GM19463 (cell line): ENCODE data around the gene PCYT1B.

Source experiments
- ATAC-seq: cut with Tn5 transposase; IDR thresholded peaks from one replicate; pipeline ENCODE4 v1.9.1; 2021; ENCODE audit warnings: mild to moderate bottlenecking, moderate library complexity; ENCODE audit not compliant: unreplicated experiment

PCYT1B gene

DNA sequence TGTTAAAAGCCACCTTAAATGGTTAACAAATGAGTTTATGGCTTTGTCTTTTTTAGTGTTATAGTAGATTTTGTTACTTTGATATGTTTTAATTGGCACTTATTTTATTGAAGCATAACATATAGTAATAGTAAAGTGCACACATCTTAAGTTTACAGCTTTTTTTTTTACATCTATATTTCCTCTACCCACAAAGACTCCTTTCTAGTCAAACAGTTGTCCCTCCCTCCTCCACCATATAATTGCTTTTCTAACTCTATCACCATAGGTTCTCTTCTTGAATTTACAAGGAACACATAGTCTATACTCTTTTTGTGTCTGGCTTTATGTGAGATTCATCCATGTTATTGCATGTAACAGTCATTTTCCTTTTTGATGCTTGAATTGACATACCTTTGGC, 110.6 kb downstream of the PCYT1B start:
- no peak for ATAC-seq

- ATAC-seq, result no peak
Observed at GRCh38 chrX:24528605-24529004, 118.5 kb downstream of the PCYT1B start.

- no peak for ATAC-seq
Observed at GRCh38 chrX:24526616-24527015, 120.5 kb downstream of the PCYT1B start.

DNA sequence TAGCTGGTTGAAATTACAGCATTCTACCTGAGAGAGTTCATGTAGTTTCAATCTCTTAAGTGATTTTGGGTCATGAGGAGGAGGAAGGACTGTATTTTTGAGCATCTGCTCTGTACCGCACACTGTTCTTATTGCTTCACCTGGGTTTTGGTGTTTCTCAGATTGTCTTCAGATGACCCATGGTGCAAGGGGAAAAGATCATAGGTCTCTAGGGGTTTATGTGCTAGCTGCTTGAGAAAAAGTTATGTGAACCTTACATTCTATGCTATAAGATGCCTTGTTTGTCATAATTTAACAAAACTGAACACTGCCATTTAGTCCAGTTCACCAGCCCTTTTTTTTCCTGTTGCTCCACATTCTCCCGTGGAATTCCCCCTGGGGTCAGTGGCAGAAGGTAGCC, 121.7 kb downstream of the PCYT1B start:
- no peak for ATAC-seq

- ATAC-seq, result no peak
Observed at GRCh38 chrX:24520472-24520871, 126.7 kb downstream of the PCYT1B start.

- no peak for ATAC-seq
Observed at GRCh38 chrX:24515447-24515846, 131.7 kb downstream of the PCYT1B start.

DNA sequence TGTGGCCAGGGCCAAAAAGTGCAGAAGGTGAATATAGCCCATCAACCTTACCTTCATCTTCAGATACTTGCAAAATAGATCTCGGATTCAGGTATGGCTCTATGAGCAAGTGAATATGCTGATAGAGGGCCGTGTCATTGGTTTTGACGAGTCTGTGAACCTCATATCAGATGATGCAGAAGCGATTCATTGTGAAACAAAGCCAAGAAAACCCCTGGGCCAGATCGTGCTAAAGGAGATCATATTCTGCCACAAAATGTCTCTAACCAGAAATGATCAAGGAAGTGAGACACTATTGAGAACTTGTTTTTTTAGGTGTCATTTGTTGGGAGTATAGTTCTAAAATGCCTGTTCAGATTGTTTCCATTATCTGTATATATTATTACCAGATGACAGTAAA, 133.7 kb downstream of the PCYT1B start:
- peak; percentile 98 for ATAC-seq

DNA sequence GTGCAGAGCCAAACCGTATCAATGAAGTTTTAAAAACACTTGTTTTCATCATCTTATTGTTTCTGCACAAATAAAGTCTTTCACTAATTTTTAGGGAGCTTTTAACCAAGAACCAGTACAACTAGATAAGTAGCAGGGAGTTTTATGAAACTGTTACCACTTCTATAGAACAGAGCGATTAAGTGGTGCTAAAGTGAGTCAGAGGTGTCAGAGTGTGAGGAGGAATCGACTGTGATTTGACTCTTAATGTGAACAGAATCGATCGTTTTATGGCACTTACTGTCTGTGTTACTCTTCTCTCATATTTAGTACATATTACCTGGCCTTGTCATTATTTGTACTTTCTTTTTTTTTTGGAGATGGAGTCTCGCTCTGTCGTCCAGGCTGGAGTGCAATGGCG, 138.8 kb downstream of the PCYT1B start:
- ATAC-seq, result no peak
